SHP77 (cell line): ENCODE results near the gene ARPC2.

Experiments used
- DNase-seq, 2 experiments: peaks; one replicate each; lab custom pipeline; 2025; lab: John Stamatoyannopoulos, UW

Gene ARPC2

GRCh38 chr2:218290316-218291261 lies 73.6 kb downstream of the ARPC2 start:
- no peak for DNase-seq

- DNase-seq, result no peak
Observed at GRCh38 chr2:218291318-218292047, 74.5 kb downstream of the ARPC2 start.

GRCh38 chr2:218292048-218293014 lies 75.3 kb downstream of the ARPC2 start, which contains the start of gene TMBIM1:
Gene TMBIM1 (minus strand): TSS chr2:218292503. CDS start chr2:218282141, 10,362 bp downstream.
- DNase-seq, result peak; percentile 31 to 37

- DNase-seq, result no peak
Observed at GRCh38 chr2:218293715-218294429, 76.9 kb downstream of the ARPC2 start.

- no peak for DNase-seq
Observed at GRCh38 chr2:218294430-218295022, 77.5 kb downstream of the ARPC2 start.

GRCh38 chr2:218295029-218295428 lies 78.0 kb downstream of the ARPC2 start:
- DNase-seq, result no peak

- no peak for DNase-seq
Observed at GRCh38 chr2:218296200-218296599, 79.2 kb downstream of the ARPC2 start.

- no peak for DNase-seq
Observed at GRCh38 chr2:218296847-218297246, 79.9 kb downstream of the ARPC2 start.

GRCh38 chr2:218298314-218298875 lies 81.4 kb downstream of the ARPC2 start:
- no peak for DNase-seq

GRCh38 chr2:218300141-218300540 lies 83.2 kb downstream of the ARPC2 start:
- DNase-seq, result no peak

- DNase-seq, result peak; percentile 81 to 83
Observed at GRCh38 chr2:218301176-218301819, 84.3 kb downstream of the ARPC2 start.
